Liver (tissue), 9 donors: ENCODE results near the gene ZDHHC20. TPM values are rescaled to one million over a fixed set of nuclear protein-coding genes. Genes with fewer than 3 reads are reported as not detected.

Experiments used
- DNase-seq: peaks from one replicate; pipeline ENCODE4 v3.0.0-alpha.2; 2017; ENCODE audit warnings: low spot score
- H3K27ac ChIP-seq, 2 donors: one replicate each; pipeline ENCODE4 v1.7.0; 2013; ENCODE audit warnings: inconsistent platforms in 2 of 2, low read length in 2 of 2, control low read depth in 1 of 2, low read depth in 1 of 2, mild to moderate bottlenecking in 1 of 2
- H3K27me3 ChIP-seq, 4 donors: one replicate each; pipeline versions ENCODE4 v1.6.1 to v1.7.0; 2013; ENCODE audit warnings: low read length in 3 of 4, inconsistent platforms in 1 of 4, mild to moderate bottlenecking in 1 of 4, moderate library complexity in 1 of 4; ENCODE audit not compliant: control insufficient read depth in 4 of 4, insufficient read depth in 4 of 4
- H3K36me3 ChIP-seq, 4 donors: one replicate each; pipeline versions ENCODE4 v1.6.1 to v1.7.0; 2013; ENCODE audit warnings: low read length in 3 of 4, mild to moderate bottlenecking in 3 of 4, low read depth in 1 of 4, moderate library complexity in 1 of 4; ENCODE audit not compliant: control insufficient read depth in 4 of 4, insufficient read depth in 3 of 4
- H3K4me1 ChIP-seq, 4 donors: one replicate each; pipeline versions ENCODE4 v1.6.1 to v1.7.0; 2013; ENCODE audit warnings: low read length in 3 of 4, mild to moderate bottlenecking in 3 of 4, moderate library complexity in 1 of 4; ENCODE audit not compliant: control insufficient read depth in 4 of 4, insufficient read depth in 4 of 4
- H3K4me3 ChIP-seq, 3 donors: one replicate each; pipeline versions ENCODE4 v1.6.1 to v1.7.0; 2013; ENCODE audit warnings: low read length in 3 of 3, control low read depth in 1 of 3, low read depth in 1 of 3, mild to moderate bottlenecking in 1 of 3
- H3K9ac ChIP-seq, 2 donors: one replicate each; pipeline ENCODE4 v1.7.0; 2013; ENCODE audit warnings: low read length in 2 of 2, mild to moderate bottlenecking in 2 of 2, moderate library complexity in 2 of 2, control low read depth in 1 of 2, low read depth in 1 of 2
- H3K9me3 ChIP-seq, 4 donors: one replicate each; pipeline versions ENCODE4 v1.6.1 to v1.7.0; 2013; ENCODE audit warnings: low read length in 3 of 4; ENCODE audit not compliant: control insufficient read depth in 4 of 4
- CTCF ChIP-seq: fragments of 150-350 bp; IDR thresholded peaks from 2 replicates; pipeline ENCODE4 v1.5.1; 2017; ENCODE audit warnings: improper control_type of control experiment, low read depth, low read length; ENCODE audit not compliant: missing input control
- EGR1 ChIP-seq, 2 donors: IDR thresholded peaks; 2 replicates each; pipeline ENCODE4 v1.6.1; 2016 to 2018; ENCODE audit warnings: antibody characterized with exemption in 2 of 2, low read depth in 2 of 2
- FOXA1 ChIP-seq: IDR thresholded peaks from 2 replicates; pipeline ENCODE4 v1.6.1; 2016; ENCODE audit warnings: antibody characterized with exemption
- FOXA2 ChIP-seq: IDR thresholded peaks from 2 replicates; pipeline ENCODE4 v1.6.1; 2016; ENCODE audit warnings: antibody characterized with exemption
- HNF4A ChIP-seq, 2 donors: conservative IDR thresholded peaks; 2 replicates each; pipeline ENCODE4 v1.6.1; 2016; ENCODE audit warnings: antibody characterized with exemption in 2 of 2, mild to moderate bottlenecking in 2 of 2
- HNF4G ChIP-seq: IDR thresholded peaks from 2 replicates; pipeline ENCODE4 v1.6.1; 2016; ENCODE audit warnings: antibody characterized with exemption
- JUND ChIP-seq, 2 donors: IDR thresholded peaks; 2 replicates each; pipeline ENCODE4 v1.6.1; 2016; ENCODE audit warnings: antibody characterized with exemption in 2 of 2
- NR2F2 ChIP-seq: IDR thresholded peaks from 2 replicates; pipeline ENCODE4 v1.6.1; 2016; ENCODE audit warnings: antibody characterized with exemption
- RAD21 ChIP-seq, 2 donors: IDR thresholded peaks; 2 replicates each; pipeline ENCODE4 v1.6.1; 2016; ENCODE audit warnings: antibody characterized with exemption in 2 of 2, mild to moderate bottlenecking in 2 of 2
- REST ChIP-seq: IDR thresholded peaks from 2 replicates; pipeline ENCODE4 v1.6.1; 2016; ENCODE audit warnings: antibody characterized with exemption, mild to moderate bottlenecking
- RXRA ChIP-seq, 2 donors: IDR thresholded peaks; 2 replicates each; pipeline ENCODE4 v1.6.1; 2017 to 2018; ENCODE audit warnings: antibody characterized with exemption in 2 of 2, mild to moderate bottlenecking in 1 of 2
- SP1 ChIP-seq: IDR thresholded peaks from 2 replicates; pipeline ENCODE4 v1.6.1; 2018; ENCODE audit warnings: antibody characterized with exemption, mild to moderate bottlenecking
- YY1 ChIP-seq: IDR thresholded peaks from 2 replicates; pipeline ENCODE4 v1.6.1; 2016; ENCODE audit warnings: antibody characterized with exemption, mild to moderate bottlenecking
- ZBTB33 ChIP-seq: IDR thresholded peaks from 2 replicates; pipeline ENCODE4 v1.6.1; 2016; ENCODE audit warnings: antibody characterized with exemption
- WGBS: extraction: QIAGEN DNeasy Blood & Tissue Kit; methylation state at CpG from one replicate; pipeline ENCODE4 v1.1.7; 2013; 5-methylcytosine and 5-hydroxymethylcytosine counted together
- polyA plus RNA-seq, 2 donors: library from polyadenylated mRNA; stranded (reverse) in 1 of 2; unstranded in 1 of 2; fragments of 200-250 nt in 1 of 2; fragments of >200 nt in 1 of 2; fragmentation: Nextera tagmentation in 1 of 2; extraction: Ambion mirVana in 1 of 2; gene quantifications; one replicate each; pipeline versions ENCODE4 v1.2.1 to v1.2.3, GENCODE V29; 2013 to 2015
- total RNA-seq, 2 donors: library from RNA; depleted of rRNA; stranded (reverse); fragments of >200 nt; gene quantifications; one replicate each; pipeline ENCODE4 v1.2.3, GENCODE V29; 2014
- TF ChIP-seq, protein P1 (sequence below): IDR thresholded peaks from 2 replicates; pipeline ENCODE4 v1.6.1; 2016; ENCODE audit warnings: antibody characterized with exemption
- donor health status: healthy.
- donor health status: healthy.
- donor health status: healthy.
- donor health status: healthy.
- donor health status: healthy.

The ZDHHC20 gene
- total and polyA plus RNA-seq, 4 donors, result 7.7 to 55.4 (median 18.6) TPM

DNA sequence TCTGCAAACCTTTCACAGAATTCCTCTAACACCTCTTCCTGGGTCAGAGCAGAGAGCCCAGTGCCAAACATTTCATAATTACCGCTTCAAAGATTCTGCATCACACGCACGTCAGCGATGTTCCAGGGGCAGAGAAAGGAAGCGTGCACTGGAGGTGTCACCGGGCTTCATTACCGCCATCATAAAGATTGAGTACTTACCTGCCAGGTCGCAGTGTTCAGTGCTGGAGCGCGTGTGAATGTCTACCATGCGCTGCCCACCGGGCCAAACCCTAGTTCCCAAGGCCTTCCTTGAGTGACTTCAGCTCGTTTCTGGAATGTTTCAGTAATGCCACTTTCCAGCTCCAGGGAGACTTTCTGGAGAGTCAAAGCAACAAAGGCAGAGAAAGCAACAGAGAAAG is 104.4 kb downstream of the ZDHHC20 start:
- DNase-seq, result no peak
- H3K4me1 ChIP-seq, result no peaks in the 10 kb centered on the region
- no peak overlapping the region for H3K27ac ChIP-seq
- H3K9me3 ChIP-seq, result no peaks in the 10 kb centered on the region
- H3K36me3 ChIP-seq, result no peaks in the 10 kb centered on the region
- no peaks in the 10 kb centered on the region for H3K27me3 ChIP-seq
- H3K4me3 ChIP-seq, result no peak overlapping the region
- 92% methylated on average over 13 of the region's 13 CpGs for WGBS
- no peak for TF ChIP-seq REST
- no peak for TF ChIP-seq SP1
- no peak for TF ChIP-seq RAD21 (IDR thresholded peaks at IDR 0.05)
- TF ChIP-seq HNF4A (conservative IDR thresholded peaks at IDR 0.05), result no peak
- TF ChIP-seq ZBTB33, result no peak
- TF ChIP-seq NR2F2, result no peak
- TF ChIP-seq EGR1 (IDR thresholded peaks at IDR 0.05; ENCODE audit: low read depth in 2 of 2), result no peak
- H3K9ac ChIP-seq, result no peak overlapping the region

GRCh38 chr13:21348488-21349120 is 110.5 kb downstream of the ZDHHC20 start:
- no peaks in the 10 kb centered on the region for H3K36me3 ChIP-seq
- WGBS, result 83% methylated on average over 6 of the region's 6 CpGs
- TF ChIP-seq REST (no peak), ZBTB33 (no peak), RXRA (IDR thresholded peaks at IDR 0.05) (no peak), FOXA1 (no peak), SP1 (no peak), CTCF (no peak), RAD21 (IDR thresholded peaks at IDR 0.05) (no peak), YY1 (no peak), EGR1 (IDR thresholded peaks at IDR 0.05; ENCODE audit: low read depth in 2 of 2) (no peak), JUND (IDR thresholded peaks at IDR 0.05) (no peak), HNF4G (no peak), FOXA2 (no peak), HNF4A (conservative IDR thresholded peaks at IDR 0.05) (no peak)
- TF ChIP-seq, protein P1, sequence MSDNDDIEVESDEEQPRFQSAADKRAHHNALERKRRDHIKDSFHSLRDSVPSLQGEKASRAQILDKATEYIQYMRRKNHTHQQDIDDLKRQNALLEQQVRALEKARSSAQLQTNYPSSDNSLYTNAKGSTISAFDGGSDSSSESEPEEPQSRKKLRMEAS, result no peak
- H3K9ac ChIP-seq, result no peak overlapping the region
- DNase-seq, result no peak
- H3K9me3 ChIP-seq, result no peaks in the 10 kb centered on the region
- H3K4me1 ChIP-seq, result no peaks in the 10 kb centered on the region
- no peak overlapping the region for H3K4me3 ChIP-seq
- H3K27ac ChIP-seq, result no peak overlapping the region
- no peaks in the 10 kb centered on the region for H3K27me3 ChIP-seq
